IMR-90 (cell line): ENCODE measurements around the gene TAF1B. TPM values are rescaled to one million over a fixed set of nuclear protein-coding genes. Genes with fewer than 3 reads are reported as not detected.

Source experiments
- ATAC-seq: fragments of 200-7000 bp; cut with Tn5 transposase; 2 replicates; pipeline ENCODE4 v1.9.1; 2020; ENCODE audit warnings: low read depth, mild to moderate bottlenecking, moderate library complexity
- BruUV-seq: library from RNA; stranded (reverse); fragments of 400-500 nt; replicated peaks from 2 replicates; lab custom pipeline; 2021; lab: Mats Ljungman, UMichigan
- CTCF ChIA-PET: fragments of 300-600 bp; formaldehyde crosslinking; extraction: SDS; loops from one replicate; lab custom pipeline; 2021; ENCODE audit warnings: antibody characterized with exemption; lab: Yijun Ruan, JAX
- POLR2A ChIA-PET: fragments of 300-600 bp; sonication (Branson Sonifier 250); formaldehyde crosslinking; loops from one replicate; lab custom pipeline; 2022; ENCODE audit warnings: antibody characterized with exemption; ENCODE audit not compliant: unreplicated experiment; lab: Charles Lee
- DNase-seq: peaks from one replicate; pipeline ENCODE4 v3.0.0; 2013
- H2AFZ ChIP-seq: replicated peaks from 2 replicates; pipeline ENCODE3; 2013; ENCODE audit warnings: low read length, mild to moderate bottlenecking; ENCODE audit not compliant: poor library complexity
- H2AK5ac ChIP-seq: 2 replicates; pipeline ENCODE4 v1.6.1; 2013; ENCODE audit warnings: low read depth, low read length, inconsistent platforms
- H2AK9ac ChIP-seq: replicated peaks from 2 replicates; pipeline ENCODE3; 2013; ENCODE audit warnings: mild to moderate bottlenecking, low read depth, low read length, moderate library complexity; ENCODE audit not compliant: poor library complexity
- H2BK120ac ChIP-seq: 2 replicates; pipeline ENCODE4 v1.6.1; 2013; ENCODE audit warnings: low read depth, low read length, inconsistent platforms
- H2BK15ac ChIP-seq: 3 replicates; pipeline ENCODE4 v1.6.1; 2013; ENCODE audit warnings: low read depth, low read length, inconsistent platforms
- H2BK20ac ChIP-seq: 2 replicates; pipeline ENCODE4 v1.6.1; 2013; ENCODE audit warnings: low read depth, mild to moderate bottlenecking, inconsistent platforms, low read length, moderate library complexity
- H2BK5ac ChIP-seq: 2 replicates; pipeline ENCODE4 v1.6.1; 2013; ENCODE audit warnings: mild to moderate bottlenecking, low read depth, low read length, inconsistent platforms; ENCODE audit not compliant: poor library complexity, severe bottlenecking
- H3K14ac ChIP-seq: replicated peaks from 2 replicates; pipeline ENCODE4 v1.6.1; 2013; ENCODE audit warnings: low read depth, low read length, inconsistent platforms
- H3K18ac ChIP-seq: 2 replicates; pipeline ENCODE4 v1.6.1; 2013; ENCODE audit warnings: low read depth, low read length, control low read depth
- H3K23ac ChIP-seq: 2 replicates; pipeline ENCODE4 v1.6.1; 2013; ENCODE audit warnings: low read depth, low read length, inconsistent platforms
- H3K27ac ChIP-seq: 2 replicates; pipeline ENCODE4 v1.5.1; 2013; ENCODE audit warnings: mild to moderate bottlenecking, control low read depth, low read length; ENCODE audit not compliant: insufficient read depth
- H3K27me3 ChIP-seq: 2 replicates; pipeline ENCODE4 v1.6.1; 2013; ENCODE audit warnings: low read length; ENCODE audit not compliant: control insufficient read depth, insufficient read depth
- H3K36me3 ChIP-seq: 2 replicates; pipeline ENCODE4 v1.6.1; 2013; ENCODE audit warnings: low read length, mixed read lengths; ENCODE audit not compliant: control insufficient read depth, insufficient read depth
- H3K4ac ChIP-seq: 2 replicates; pipeline ENCODE4 v1.6.1; 2013; ENCODE audit warnings: low read depth, low read length, inconsistent platforms
- H3K4me1 ChIP-seq: 2 replicates; pipeline ENCODE4 v1.6.1; 2013; ENCODE audit warnings: low read length, mixed read lengths; ENCODE audit not compliant: control insufficient read depth, insufficient read depth
- H3K4me2 ChIP-seq: 2 replicates; pipeline ENCODE4 v1.6.1; 2013; ENCODE audit warnings: low read depth, mild to moderate bottlenecking, control low read depth, low read length, moderate library complexity
- H3K4me3 ChIP-seq: 2 replicates; pipeline ENCODE4 v1.5.1; 2013; ENCODE audit warnings: low read depth, mild to moderate bottlenecking, control low read depth, low read length, moderate library complexity; ENCODE audit not compliant: insufficient read depth
- H3K56ac ChIP-seq: 2 replicates; pipeline ENCODE4 v1.6.1; 2013; ENCODE audit warnings: low read length, inconsistent platforms; ENCODE audit not compliant: insufficient read depth; ENCODE audit errors: extremely low read depth
- H3K79me1 ChIP-seq, 2 experiments: 2 replicates each; pipeline ENCODE4 v1.6.1; 2013; ENCODE audit warnings: low read length in 2 of 2, inconsistent platforms in 1 of 2, low read depth in 1 of 2
- H3K9ac ChIP-seq: 2 replicates; pipeline ENCODE4 v1.6.1; 2013; ENCODE audit warnings: low read depth, low read length, control low read depth
- H3K9me1 ChIP-seq: 2 replicates; pipeline ENCODE4 v1.6.1; 2013; ENCODE audit warnings: low read length, inconsistent platforms; ENCODE audit not compliant: insufficient read depth
- H3K9me3 ChIP-seq: 2 replicates; pipeline ENCODE4 v1.6.1; 2013; ENCODE audit warnings: low read length; ENCODE audit not compliant: control insufficient read depth, insufficient read depth
- H4K20me1 ChIP-seq: 2 replicates; pipeline ENCODE4 v1.6.1; 2013; ENCODE audit warnings: low read length, inconsistent platforms; ENCODE audit not compliant: insufficient read depth
- H4K5ac ChIP-seq: 2 replicates; pipeline ENCODE4 v1.6.1; 2013; ENCODE audit warnings: mild to moderate bottlenecking, low read depth, low read length, control low read depth
- H4K8ac ChIP-seq, 2 experiments: 2 replicates each; pipeline ENCODE4 v1.6.1; 2013; ENCODE audit warnings: low read depth in 2 of 2, low read length in 2 of 2, control low read depth in 1 of 2, inconsistent platforms in 1 of 2
- H4K91ac ChIP-seq: 2 replicates; pipeline ENCODE4 v1.6.1; 2013; ENCODE audit warnings: low read depth, low read length, inconsistent platforms; ENCODE audit not compliant: insufficient read depth
- BHLHE40 ChIP-seq: fragments of 150-350 bp; IDR thresholded peaks from 2 replicates; pipeline ENCODE4 v1.6.1; 2016; ENCODE audit warnings: mild to moderate bottlenecking, low read depth, low read length
- CEBPB ChIP-seq: IDR thresholded peaks from 2 replicates; pipeline ENCODE4 v1.6.1; 2012; ENCODE audit warnings: low read depth, low read length, improper control_type of control experiment
- CHD1 ChIP-seq: IDR thresholded peaks from 2 replicates; pipeline ENCODE4 v1.6.1; 2012; ENCODE audit warnings: low read depth, low read length, improper control_type of control experiment
- FOS ChIP-seq: fragments of 150-350 bp; IDR thresholded peaks from 2 replicates; pipeline ENCODE4 v1.6.1; 2016; ENCODE audit warnings: low read depth, low read length
- MAFK ChIP-seq: IDR thresholded peaks from 2 replicates; pipeline ENCODE4 v1.6.1; 2012; ENCODE audit warnings: low read depth, low read length, improper control_type of control experiment
- MAZ ChIP-seq: IDR thresholded peaks from 2 replicates; pipeline ENCODE4 v1.6.1; 2012; ENCODE audit warnings: low read depth, mild to moderate bottlenecking, low read length, improper control_type of control experiment, moderate library complexity, borderline replicate concordance
- MXI1 ChIP-seq: IDR thresholded peaks from 2 replicates; pipeline ENCODE4 v1.6.1; 2012; ENCODE audit warnings: low read depth, mild to moderate bottlenecking, low read length, moderate library complexity, borderline replicate concordance
- NFE2L2 ChIP-seq: fragments of 150-350 bp; IDR thresholded peaks from 2 replicates; pipeline ENCODE4 v1.6.1; 2016; ENCODE audit warnings: low read depth, mild to moderate bottlenecking, low read length
- POLR2A ChIP-seq: IDR thresholded peaks from 2 replicates; pipeline ENCODE4 v1.6.1; 2012; ENCODE audit warnings: mild to moderate bottlenecking, low read depth, low read length
- RAD21 ChIP-seq: IDR thresholded peaks from 2 replicates; pipeline ENCODE4 v1.6.1; 2012; ENCODE audit warnings: low read length, improper control_type of control experiment
- RCOR1 ChIP-seq: IDR thresholded peaks from 2 replicates; pipeline ENCODE4 v1.6.1; 2012; ENCODE audit warnings: mild to moderate bottlenecking, low read length, improper control_type of control experiment; ENCODE audit not compliant: insufficient replicate concordance
- RFX5 ChIP-seq: IDR thresholded peaks from 2 replicates; pipeline ENCODE4 v1.8.0; 2012; ENCODE audit warnings: low read depth, mild to moderate bottlenecking, low read length, moderate library complexity
- SMC3 ChIP-seq: fragments of 150-350 bp; IDR thresholded peaks from 2 replicates; pipeline ENCODE4 v1.6.1; 2016; ENCODE audit warnings: low read depth, mild to moderate bottlenecking, antibody characterized with exemption, low read length, moderate library complexity
- WGBS, 2 experiments: methylation state at CpG; one replicate each; pipeline versions ENCODE4 v1.1.5 to v1.1.7; 2013; ENCODE audit warnings: missing lambda C conversion rate in 2 of 2; ENCODE audit not compliant: insufficient read length in 1 of 2; ENCODE audit errors: extremely low coverage in 2 of 2; 5-methylcytosine and 5-hydroxymethylcytosine counted together
- dilution Hi-C: fragments of 300-500 bp; cut with HindIII; formaldehyde crosslinking; loops from one replicate; pipeline ENCODE4 v1.14.3; 2018; ENCODE audit warnings: low sequenced_read_pairs; ENCODE audit not compliant: unreplicated experiment
- in situ Hi-C: fragments of 300-500 bp; cut with MboI; formaldehyde crosslinking; loops from 3 replicates; pipeline ENCODE4 v1.14.3; 2019; ENCODE audit warnings: low sequenced_read_pairs, inconsistent platforms, mixed read lengths
- intact Hi-C: fragments of 100-400 bp; cut with micrococcal nuclease; formaldehyde crosslinking; loops from 2 replicates; pipeline ENCODE4 v1.10.0; 2022
- polyA plus RNA-seq, 3 experiments: library from polyadenylated mRNA; depleted of rRNA; stranded (reverse); fragments of >200 nt; gene quantifications; 2 replicates each; pipeline ENCODE4 v1.2.3, GENCODE V29; 2012; ENCODE audit warnings: low replicate concordance in 1 of 3
- total RNA-seq: library from RNA; depleted of rRNA; stranded (reverse); fragments of >200 nt; gene quantifications from 2 replicates; pipeline ENCODE4 v1.2.3, GENCODE V29; 2012
- TF ChIP-seq, protein P1 (sequence below): conservative IDR thresholded peaks from 2 replicates; pipeline ENCODE4 v1.5.1; 2012; ENCODE audit warnings: mild to moderate bottlenecking, low read depth, low read length, improper control_type of control experiment
- TF ChIP-seq, protein P2 (sequence below): fragments of 150-350 bp; IDR thresholded peaks from 2 replicates; pipeline ENCODE4 v1.6.1; 2017; ENCODE audit warnings: mild to moderate bottlenecking, antibody characterized with exemption, low read length, low read depth
- TF ChIP-seq, protein P3 (sequence below): fragments of 150-350 bp; IDR thresholded peaks from 2 replicates; pipeline ENCODE4 v1.6.1; 2016; ENCODE audit warnings: low read depth, mild to moderate bottlenecking, low read length, moderate library complexity, borderline replicate concordance

Gene TAF1B
- total and polyA plus RNA-seq, 2 of the 4 experiments (the other 2 are of a cell fraction), result 8.4 to 19.9 TPM

DNA sequence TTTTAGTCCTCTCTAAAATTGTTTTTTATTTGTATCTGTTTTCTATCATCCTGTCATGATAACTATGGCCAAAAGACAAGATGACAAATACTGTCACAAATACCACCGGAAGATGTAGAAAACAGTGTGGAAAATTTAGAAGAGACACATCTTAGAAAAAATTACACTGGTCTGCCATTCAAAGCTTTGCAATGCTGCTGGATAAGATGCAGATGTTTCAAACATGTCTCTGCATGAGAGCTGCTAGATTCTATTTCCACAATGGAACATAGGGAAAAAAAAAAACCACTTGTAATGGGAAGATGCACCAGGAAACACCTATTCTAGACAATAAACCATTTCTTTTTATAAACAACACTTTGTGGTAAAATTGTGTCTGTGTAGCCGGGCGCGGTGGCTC, 5.8 kb upstream of the TAF1B start:
- Histone ChIP-seq H3K9me3 (no peaks in the 10 kb centered on the region), H3K36me3 (no peaks in the 10 kb centered on the region), H3K9ac (no peak overlapping the region), H3K4ac (no peak overlapping the region; the same call in 1 of the 2 replicates), H3K14ac (no peak overlapping the region), H2AFZ (no peak overlapping the region), H2BK15ac (no peak overlapping the region), H4K8ac (no peak overlapping the region), H3K56ac (no peak overlapping the region), H3K9me1 (no peaks in the 10 kb centered on the region; the same call in 1 of the 2 replicates), H4K5ac (no peak overlapping the region), H3K4me1 (peaks cover 5% of the 10 kb centered on the region), H3K18ac (no peak overlapping the region), H2AK5ac (no peak overlapping the region), H4K20me1 (no peaks in the 10 kb centered on the region), H2BK5ac (no peak overlapping the region), H3K23ac (no peak overlapping the region), H3K4me3 (no peak overlapping the region), H2BK120ac (no peak overlapping the region), H3K4me2 (no peak overlapping the region), H3K27ac (no peak overlapping the region), H4K91ac (no peak overlapping the region), H3K79me1 (no peaks in the 10 kb centered on the region), H2AK9ac (no peak overlapping the region), H3K27me3 (no peaks in the 10 kb centered on the region), H2BK20ac (no peak overlapping the region)
- ATAC-seq, result no peak
- POLR2A ChIA-PET, result no interaction called here
- no peak for TF ChIP-seq CEBPB
- TF ChIP-seq RCOR1, result no peak
- TF ChIP-seq, protein P1, sequence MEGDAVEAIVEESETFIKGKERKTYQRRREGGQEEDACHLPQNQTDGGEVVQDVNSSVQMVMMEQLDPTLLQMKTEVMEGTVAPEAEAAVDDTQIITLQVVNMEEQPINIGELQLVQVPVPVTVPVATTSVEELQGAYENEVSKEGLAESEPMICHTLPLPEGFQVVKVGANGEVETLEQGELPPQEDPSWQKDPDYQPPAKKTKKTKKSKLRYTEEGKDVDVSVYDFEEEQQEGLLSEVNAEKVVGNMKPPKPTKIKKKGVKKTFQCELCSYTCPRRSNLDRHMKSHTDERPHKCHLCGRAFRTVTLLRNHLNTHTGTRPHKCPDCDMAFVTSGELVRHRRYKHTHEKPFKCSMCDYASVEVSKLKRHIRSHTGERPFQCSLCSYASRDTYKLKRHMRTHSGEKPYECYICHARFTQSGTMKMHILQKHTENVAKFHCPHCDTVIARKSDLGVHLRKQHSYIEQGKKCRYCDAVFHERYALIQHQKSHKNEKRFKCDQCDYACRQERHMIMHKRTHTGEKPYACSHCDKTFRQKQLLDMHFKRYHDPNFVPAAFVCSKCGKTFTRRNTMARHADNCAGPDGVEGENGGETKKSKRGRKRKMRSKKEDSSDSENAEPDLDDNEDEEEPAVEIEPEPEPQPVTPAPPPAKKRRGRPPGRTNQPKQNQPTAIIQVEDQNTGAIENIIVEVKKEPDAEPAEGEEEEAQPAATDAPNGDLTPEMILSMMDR, result no peak
- TF ChIP-seq CHD1, result no peak
- no peak for TF ChIP-seq RFX5
- TF ChIP-seq RAD21, result no peak
- TF ChIP-seq NFE2L2, result no peak
- TF ChIP-seq POLR2A, result no peak
- TF ChIP-seq MAZ, result no peak
- TF ChIP-seq, protein P2, sequence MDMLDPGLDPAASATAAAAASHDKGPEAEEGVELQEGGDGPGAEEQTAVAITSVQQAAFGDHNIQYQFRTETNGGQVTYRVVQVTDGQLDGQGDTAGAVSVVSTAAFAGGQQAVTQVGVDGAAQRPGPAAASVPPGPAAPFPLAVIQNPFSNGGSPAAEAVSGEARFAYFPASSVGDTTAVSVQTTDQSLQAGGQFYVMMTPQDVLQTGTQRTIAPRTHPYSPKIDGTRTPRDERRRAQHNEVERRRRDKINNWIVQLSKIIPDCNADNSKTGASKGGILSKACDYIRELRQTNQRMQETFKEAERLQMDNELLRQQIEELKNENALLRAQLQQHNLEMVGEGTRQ, result no peak
- TF ChIP-seq BHLHE40, result no peak
- TF ChIP-seq SMC3, result no peak
- TF ChIP-seq MAFK, result no peak
- no peak for TF ChIP-seq FOS
- TF ChIP-seq MXI1, result no peak
- TF ChIP-seq, protein P3, sequence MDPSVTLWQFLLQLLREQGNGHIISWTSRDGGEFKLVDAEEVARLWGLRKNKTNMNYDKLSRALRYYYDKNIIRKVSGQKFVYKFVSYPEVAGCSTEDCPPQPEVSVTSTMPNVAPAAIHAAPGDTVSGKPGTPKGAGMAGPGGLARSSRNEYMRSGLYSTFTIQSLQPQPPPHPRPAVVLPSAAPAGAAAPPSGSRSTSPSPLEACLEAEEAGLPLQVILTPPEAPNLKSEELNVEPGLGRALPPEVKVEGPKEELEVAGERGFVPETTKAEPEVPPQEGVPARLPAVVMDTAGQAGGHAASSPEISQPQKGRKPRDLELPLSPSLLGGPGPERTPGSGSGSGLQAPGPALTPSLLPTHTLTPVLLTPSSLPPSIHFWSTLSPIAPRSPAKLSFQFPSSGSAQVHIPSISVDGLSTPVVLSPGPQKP, result no peak
- intact Hi-C loops, result no loop called here
- in situ Hi-C loops, result no loop called here
- CTCF ChIA-PET, result no interaction called here
- no CpG with 5 or more reads among the region's 4 CpGs for WGBS, 2 experiments
- BruUV-seq, result no TSS peak
- dilution Hi-C loops, result no loop called here
- DNase-seq, result no peak
